ENCODE data around the gene SLC9A4.

Gene SLC9A4

DNA sequence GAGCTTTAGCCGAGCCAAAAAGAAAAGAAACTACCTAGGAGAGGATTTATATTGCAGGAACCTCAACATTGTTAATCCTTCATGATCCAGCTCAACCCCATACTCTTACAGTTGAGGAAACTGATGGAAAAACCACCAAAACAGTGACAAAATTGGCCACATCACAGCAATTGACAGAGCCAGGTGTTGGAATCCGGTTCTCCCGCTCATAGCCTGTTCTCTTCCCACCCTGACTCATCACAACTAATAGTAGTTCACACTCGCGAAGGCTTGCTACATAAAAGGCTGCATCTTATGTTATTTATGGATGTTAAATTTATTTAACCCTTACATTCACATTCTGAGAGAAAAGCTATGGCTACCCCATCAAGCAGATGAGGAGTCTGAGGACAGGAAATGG lies 33.7 kb downstream of the SLC9A4 start:
- no peak for DNase-seq

DNA sequence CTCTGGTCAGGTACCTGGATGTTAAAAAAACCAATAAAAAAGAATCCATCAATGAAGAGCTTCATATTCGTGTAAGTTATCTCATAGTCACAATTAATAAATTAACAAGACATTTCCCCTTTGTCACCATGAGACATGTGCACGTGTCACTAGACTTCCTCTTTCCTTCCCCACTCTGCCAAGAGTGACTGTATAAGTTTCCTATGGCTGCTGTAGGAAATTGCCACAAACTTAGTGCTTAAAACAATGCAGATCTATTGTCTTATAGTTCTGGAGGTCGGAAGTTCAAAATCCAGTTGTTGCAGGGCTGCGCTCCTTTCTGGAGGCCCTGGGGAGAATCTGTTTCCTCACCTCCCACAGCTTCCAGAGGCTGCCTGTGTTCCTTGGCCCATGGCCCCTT lies 35.8 kb downstream of the SLC9A4 start:
- no peak for DNase-seq

DNA sequence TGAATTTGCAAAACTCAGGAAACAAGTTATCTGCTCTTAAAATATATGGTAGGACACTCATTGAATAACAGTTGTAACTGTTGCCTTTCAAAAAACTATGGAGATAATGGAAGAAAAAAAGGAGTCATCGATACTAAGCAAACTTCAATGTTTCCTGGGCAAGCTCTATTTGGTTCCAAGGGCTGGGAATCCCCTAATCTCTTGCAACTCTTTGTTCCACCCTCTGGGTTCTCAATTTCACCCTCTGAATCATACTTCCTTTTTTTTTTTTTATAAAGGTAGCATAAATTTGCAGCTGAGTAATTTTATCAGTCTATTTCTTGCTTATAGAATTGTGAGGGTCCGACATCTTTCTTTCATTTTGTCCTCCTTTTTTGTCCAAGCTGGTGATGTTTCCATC lies 36.7 kb downstream of the SLC9A4 start:
- DNase-seq, result no peak

DNA sequence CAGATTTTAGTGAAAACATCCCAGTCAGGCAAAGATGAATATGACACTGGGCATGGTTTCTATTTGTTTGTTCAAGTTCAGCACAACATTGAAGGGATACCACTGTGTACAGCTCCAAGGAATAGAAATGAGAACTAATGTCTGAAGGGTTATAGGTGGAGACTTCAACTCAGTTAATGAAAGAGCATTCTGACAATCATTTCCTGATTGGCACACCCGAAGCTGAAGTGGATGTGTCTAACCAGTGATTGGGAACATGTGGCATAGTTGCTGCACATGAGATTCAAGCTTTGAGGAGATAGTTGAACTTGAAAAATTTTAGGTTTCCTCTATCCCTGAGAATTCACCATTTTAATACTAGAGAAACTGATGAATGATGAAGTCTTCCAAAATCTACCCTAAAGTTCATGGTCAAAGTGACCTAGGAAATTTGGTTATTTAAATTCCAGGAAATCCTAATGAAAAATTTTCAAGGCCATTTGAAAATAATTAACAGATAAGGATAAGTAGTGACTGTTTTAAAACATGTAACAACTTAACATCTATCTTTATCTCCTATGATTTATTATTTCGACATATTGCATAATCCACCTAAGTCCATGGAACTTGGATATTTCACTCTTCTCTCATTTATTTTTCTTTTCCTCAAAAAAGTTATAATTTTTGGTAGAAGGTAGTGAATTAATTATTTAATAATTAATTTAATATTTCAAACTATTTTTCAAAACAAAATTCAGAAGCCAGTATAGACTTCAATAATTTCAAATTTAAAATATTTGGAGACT lies 38.0 kb downstream of the SLC9A4 start:
- DNase-seq, result no peak

DNA sequence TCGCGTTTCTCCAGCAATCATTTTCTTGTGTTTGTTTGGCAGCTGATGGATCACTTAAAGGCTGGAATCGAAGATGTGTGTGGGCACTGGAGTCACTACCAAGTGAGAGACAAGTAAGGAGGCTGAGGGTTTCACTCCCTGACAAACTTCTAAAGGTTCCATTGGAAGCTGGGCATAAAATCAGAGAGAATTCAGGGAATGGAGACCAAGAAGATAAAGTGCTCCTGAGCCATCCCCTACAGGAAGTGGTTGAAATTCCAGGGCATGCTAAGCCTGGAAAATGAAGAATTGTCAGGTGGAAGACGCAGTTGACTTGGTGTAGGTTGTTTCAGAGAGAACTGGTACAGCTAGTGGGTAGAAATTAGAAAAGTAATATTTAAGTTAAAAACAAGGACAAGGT lies 39.1 kb downstream of the SLC9A4 start:
- no peak for DNase-seq

DNA sequence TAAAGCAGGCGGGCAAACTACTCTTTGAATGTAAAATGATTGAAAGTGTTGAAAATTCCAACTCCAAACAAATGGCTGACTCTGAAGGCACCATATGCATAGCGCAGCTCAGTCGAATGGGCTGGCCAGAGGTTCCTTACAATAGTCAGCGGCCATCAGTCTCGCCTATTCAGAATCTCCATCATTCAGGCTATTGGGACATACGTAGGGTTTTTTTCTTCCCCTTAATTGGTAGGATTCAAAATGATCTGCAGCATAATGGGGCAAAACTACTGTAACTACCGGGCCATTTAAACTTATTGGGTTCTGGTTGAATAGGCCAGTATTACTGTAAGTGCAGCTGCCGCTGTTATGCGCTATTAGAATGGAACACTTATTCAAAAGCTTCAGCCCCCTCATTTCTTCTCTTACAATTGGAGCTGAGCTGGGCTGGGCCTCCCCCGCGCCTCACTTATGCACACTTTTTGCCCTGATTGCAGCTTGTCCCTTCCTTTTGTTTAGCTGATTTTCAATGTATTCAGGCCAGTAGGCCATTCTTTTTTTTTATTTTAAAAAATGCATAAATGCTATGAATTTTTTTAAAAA lies 40.4 kb downstream of the SLC9A4 start:
- no peak for DNase-seq

DNA sequence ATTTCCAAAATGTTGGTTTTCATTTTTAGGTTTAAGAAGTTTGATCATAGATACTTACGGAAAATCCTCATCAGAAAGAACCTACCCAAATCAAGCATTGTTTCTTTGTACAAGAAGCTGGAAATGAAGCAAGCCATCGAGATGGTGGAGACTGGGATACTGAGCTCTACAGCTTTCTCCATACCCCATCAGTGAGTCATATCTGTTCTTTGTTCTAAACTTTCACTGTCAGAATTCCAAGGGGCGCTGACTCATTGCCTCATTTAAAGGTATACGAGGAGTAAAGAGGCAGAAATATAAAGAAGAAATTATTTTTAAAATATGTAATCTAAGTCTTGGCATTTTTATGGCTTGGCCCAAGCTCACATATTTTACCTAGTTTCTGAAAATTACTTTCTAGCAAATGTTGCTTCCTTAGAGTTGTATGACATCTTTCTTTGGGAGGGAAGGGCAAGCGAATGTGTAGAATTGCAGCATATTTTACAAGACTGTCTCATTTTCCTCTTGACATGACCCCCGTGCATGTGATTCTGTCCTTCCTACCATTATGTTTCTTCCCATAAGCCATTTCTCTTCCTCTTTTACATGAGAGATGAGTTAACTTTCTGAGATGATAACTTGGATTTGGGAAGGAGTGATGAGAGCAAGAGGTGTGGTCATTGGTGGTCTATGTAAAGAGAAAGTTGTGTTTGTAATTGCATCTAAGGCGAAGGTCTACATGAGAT lies 41.2 kb downstream of the SLC9A4 start:
- no peak for DNase-seq

DNA sequence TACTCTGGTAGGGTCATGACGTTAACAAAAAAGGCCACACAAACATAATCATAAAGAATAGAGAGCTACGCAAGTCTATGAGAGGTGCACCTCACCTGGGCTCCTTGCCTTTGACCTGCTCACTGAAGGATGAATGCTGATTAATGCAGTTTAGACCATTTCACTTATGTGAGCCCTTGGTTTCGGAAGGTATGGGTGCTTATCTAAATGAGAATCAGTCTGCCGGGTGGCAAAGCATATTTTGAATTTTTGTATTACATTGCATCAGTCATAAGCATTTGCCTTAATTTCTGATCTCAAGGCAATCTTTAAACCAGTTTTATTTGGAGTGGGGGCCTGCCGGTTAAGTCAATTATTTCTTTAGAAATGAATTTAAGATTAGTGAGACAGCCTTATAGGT lies 42.8 kb downstream of the SLC9A4 start:
- DNase-seq, result no peak

DNA sequence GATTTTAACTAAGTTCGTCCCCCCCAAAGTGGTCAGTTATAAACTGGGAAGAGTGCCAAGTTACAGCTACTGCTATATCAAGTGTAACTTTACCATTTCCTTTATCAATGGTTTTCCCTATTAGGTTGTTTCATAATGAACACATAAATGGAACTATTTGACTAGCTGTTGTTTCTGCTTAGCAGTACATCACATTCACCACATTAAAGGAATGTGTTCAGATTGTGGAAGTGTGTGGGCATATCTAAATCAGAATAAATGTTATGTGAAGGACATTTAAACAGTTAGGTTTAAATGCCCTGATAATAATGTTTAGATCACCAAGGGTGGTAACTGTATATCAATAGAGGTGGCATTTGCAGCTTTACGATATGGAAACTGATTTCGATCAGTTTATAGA lies 45.1 kb downstream of the SLC9A4 start:
- DNase-seq, result no peak

DNA sequence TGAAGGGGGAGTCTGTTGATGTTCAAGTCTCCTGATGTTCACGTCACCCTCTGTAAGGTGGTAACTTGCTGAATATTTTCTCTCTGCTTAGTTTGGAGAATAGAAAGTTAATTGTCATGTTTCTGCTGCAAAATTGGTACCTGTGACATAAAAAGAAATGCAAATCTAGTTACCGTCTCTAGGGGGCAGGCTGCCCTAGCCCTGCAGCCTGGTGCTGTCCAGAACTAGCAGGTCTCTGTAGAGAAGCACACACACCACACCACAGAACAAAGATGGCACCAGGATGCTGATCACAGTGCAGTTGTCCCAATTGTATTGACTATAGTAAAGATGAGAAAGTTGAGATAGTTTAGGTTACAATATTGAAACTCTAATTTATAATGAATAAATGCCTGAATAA lies 47.0 kb downstream of the SLC9A4 start:
- DNase-seq, result no peak

DNA sequence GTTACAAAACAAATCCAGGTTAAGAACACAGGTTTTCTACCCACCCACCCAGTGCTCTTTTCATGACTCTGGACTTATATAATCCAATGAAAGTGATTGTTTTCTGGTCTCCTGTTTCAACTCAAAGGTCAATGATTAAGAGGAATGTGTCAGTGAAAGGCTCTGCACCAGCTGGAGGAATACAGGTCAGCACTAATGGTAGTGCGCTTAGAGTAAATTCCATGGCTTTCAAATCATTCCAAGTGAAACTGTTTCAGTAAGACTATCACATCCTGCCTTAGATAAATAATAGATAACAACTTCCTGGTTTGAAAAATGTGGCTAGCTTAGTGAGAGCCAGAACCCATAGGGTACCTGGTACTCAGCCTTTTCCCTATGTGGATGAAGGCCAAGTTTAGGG lies 47.8 kb downstream of the SLC9A4 start:
- no peak for DNase-seq

DNA sequence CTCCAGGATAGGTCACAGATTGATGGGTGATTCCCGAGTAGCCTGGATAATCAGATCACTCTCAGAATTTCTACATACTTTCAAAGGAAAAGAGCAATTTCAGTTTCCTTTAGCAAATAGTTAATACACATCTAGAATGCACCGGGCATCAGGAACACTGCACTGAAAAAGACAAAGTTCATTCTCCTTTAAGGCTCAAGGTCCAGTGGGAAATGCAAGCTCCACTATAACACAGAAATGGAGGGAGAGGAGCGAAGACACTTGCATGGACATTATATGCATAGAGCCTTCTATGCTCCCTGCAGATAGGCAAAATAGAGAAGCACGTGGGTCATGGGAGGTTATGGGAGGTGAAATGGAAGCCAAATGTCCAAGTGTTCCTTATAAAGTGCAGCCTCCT lies 49.1 kb downstream of the SLC9A4 start:
- no peak for DNase-seq

DNA sequence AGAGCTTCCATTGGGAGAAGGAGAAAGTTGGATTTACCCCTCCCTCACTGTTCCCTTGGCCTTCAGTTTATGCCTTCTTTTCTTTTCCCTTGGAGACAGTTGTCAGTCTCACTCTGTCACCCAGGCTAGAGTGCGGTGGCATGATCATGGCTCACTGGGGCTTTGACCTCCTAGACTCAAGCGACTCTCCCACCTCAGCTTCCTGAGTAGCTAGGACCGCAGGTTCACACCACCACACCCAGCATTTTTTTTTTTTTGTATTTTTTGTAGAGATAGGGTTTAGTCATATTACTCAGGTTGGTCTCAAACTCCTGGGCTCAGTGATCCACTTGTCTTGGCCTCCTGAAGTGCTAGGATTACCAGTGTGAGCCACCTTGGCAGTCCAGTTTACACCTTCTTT lies 49.9 kb downstream of the SLC9A4 start:
- no peak for DNase-seq

DNA sequence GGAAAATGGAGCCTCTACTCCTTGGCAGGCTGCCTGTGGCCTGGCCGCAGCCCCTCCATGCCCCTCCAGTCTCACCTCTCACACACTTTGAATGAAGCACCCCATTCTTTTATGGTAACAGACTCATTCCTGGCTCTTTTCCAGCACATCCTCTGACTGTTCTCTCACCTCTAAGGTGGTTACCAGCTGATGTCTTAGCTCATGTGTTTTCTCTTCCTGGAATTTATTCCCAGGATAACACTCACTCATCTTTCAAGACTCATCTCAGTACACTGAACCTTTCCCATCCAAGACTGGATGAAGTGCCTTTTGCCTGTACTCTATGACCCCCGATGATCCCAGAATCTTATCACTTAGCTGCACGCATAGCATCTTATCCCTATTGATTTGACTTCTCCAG lies 50.6 kb downstream of the SLC9A4 start:
- DNase-seq, result no peak

DNA sequence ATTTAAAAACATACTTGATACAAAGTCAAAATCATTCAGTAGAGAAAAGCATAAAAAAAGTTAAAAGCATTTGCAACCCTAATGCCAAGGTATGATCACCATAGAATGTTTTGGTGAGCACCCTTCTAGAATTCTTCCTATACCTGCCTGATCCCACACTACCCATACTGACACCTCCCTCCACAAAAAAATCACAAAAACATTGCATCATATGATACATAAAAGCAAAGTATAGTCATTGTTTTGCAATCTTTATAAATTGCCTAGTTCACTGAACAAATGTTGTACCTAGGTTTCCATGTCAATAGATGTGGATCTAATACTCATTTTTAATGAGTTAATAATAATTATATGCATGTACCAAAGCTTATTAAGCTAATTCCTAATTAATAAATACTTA lies 54.1 kb downstream of the SLC9A4 start:
- no peak for DNase-seq

DNA sequence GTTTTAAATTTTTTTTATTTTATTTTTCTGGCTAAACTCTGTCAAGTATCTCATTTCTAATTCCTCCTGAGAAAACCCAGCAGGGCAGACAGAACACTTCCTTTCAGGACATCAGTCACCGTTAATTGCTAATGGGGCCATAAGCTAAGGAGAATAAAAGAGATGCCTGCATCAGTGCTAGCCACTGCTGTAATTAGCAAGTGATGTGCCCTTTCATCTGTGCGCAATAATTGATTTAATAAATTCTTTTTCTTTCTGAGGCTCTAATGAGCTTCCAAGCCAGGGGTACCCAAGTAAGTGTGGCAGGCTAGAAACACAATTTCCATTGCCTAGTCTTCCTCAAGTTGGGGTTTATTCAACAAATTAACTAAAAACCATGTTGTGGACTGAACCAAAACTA lies 65.5 kb downstream of the SLC9A4 start:
- no peak for DNase-seq

DNA sequence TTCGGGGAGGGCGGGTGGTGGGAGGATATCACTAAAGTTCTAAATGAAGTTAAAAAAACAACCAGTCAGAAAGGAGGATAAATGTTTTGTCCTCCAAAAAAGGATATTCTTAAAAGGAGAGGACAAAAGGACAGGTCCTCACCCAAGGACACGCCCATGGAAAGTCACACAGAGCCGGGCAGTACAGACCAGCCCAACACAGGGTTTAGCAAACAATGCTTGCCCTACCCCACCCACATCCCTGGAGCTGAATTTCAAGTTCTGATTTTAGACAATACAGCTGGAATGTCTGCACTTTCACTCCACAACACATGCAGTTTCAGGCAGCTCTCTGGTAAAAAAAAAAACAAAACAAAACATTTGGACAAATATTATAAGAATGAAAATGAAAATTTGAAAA lies 67.9 kb downstream of the SLC9A4 start:
- no peak for DNase-seq

DNA sequence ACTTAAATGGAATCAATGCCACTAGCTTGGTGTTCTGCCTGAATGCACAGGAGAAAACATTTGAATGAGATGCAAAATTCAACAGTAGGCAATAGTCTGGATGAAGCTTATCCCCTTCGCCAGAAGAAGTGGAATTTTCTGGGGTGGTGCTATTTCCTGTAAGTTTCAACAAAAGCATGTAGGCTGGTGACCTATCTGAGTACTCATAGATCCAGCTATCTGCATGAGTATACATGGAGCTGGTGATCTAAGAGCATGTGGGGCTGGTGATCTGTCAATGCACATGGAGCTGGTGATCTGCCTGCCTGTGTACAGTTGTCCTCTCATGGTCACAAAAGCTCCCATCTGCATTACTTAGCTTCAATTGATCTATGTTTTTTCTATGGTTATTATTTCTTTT lies 71.2 kb downstream of the SLC9A4 start:
- DNase-seq, result no peak

DNA sequence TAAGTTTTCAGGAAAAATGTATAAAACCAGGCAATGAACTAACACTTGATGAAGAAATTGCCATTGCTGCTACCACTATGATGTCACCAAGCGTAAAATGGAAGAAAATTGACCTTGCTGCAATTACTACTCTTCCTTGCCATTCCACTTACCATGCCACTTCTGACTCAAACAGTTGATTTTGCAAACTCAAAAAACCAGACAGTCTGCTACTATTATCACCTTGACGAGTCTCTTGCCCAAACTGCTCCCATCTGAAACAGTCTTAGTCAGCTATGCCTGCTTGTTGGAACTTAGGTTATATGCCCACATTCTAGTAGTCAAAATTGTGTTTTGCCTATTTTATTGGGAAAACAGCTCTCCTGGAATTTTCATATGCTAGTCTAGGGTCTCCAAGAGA lies 74.4 kb downstream of the SLC9A4 start:
- no peak for DNase-seq

DNA sequence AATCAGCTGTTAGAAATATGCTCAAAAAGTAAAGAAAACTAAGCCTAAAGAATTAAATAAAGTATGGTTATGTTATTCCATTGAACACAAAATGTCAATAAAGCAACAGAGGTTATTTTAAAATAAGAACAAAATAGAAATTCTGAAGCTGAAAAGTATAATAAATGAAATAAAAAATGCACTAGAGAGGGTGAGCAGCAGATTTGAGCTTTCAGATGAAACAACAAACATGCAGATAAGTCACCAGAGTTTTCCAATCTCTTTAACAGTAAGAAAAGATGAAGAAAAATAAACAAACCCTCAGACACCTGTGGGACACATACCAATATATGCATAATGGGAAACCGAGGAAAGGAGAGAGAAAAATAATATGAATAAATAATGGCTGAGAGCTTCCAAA lies 76.0 kb downstream of the SLC9A4 start:
- no peak for DNase-seq

DNA sequence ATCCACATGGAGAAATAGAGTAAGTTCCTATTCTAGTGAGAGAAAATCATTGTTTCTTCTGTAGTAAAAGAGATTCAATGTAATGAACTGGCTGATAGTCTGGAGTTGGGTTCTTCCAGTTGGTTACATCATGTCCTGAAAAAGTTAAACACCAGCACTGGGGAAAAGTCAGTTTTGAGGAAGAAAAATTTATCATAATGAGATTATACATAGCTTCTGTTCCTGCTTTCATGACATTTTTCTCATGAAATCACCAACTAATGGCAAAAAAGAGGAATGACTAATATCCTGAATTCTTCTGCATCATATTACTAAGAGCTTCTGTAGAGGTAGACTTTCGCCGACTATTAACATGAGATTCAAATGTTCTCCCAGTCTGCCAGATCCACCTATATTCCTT lies 77.1 kb downstream of the SLC9A4 start:
- no peak for DNase-seq

DNA sequence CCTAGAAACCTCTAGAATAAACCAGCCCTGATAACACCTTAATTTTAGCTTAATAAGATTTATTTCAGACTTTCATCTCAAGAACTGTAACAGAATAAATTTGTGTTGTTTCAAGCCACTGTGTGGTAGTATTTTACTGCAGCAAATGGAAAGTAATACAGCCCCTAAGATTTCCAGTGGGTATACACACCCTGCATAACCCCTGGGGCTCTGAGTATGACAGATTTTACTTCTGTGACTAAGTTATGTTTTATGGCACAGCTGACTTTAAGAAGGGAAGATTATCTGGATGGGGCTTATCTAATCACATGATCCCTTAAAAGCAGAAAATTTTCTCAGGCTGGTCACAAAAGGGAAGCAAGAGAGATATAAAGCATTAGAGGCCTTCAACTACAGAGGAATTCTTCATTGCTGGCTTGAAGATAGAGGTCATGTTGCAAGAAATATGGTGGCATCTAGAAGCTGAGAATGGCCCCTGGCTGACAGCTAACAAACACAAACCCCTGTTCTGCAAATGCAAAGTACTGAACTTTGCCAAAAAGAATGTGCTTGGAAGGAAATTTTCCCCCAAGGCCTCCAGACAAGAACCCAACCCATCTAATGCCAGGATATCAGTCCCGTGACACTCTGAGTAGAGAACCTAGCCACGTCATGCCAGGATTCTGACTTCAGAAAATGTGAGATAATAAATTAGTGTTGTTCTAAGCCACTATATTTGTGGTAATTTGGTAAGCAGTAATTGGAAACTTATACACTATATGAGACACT lies 78.5 kb downstream of the SLC9A4 start:
- no peak for DNase-seq

DNA sequence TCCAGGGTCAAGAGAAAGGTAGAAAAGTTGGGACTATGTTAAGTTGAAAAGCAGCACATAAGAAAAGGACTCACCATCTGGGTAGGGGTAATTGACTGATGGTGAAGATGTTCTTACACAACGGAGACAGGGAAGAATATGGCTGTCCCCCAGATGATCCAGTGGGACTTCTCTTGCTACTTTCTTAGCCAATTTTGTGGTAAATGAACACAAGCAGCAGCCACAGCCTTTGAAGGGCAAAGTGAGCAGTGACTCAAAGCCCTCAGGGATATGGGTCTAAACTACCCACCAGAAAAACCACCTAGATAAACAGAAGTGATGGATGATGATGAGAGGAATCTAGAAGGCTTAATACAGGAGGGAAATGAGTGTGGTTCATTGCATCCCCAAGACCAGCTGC lies 80.6 kb downstream of the SLC9A4 start:
- DNase-seq, result no peak

DNA sequence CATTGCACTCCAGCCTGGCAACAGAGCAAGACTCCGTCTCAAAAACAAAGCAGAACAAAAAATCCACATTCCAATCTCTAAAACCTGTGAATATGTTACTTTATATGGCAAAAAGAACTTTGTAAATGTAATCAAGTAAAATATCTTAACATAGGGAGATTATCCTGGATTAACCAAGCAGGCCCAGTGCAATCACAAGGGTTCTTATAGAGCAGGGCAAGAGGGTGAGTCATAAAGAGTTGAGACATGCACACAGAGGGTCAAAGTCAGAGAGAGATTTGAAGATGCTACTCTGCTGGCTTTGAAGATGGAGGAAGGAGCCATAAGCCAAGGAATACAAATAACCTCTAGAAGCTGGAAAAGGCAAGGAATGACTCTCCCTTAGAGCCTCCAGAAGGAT lies 85.4 kb downstream of the SLC9A4 start:
- DNase-seq, result no peak
